HCT116 (cell line): ENCODE data around the gene SRL. TPM values are rescaled to one million over a fixed set of nuclear protein-coding genes. Genes with fewer than 3 reads are reported as not detected.
A peak's percentile ranks its signal among the peaks of the same experiment; 100 is the strongest.

Experiments
- ATAC-seq: fragments of 200-7000 bp; cut with Tn5 transposase; 2 replicates; pipeline ENCODE4 v1.9.1; 2020; ENCODE audit warnings: mild to moderate bottlenecking, moderate library complexity
- BruUV-seq: library from RNA; stranded (reverse); fragments of 400-500 nt; replicated peaks from 2 replicates; lab custom pipeline; 2021; lab: Mats Ljungman, UMichigan
- CTCF ChIA-PET: fragments of 300-600 bp; sonication (Branson Sonifier 250); formaldehyde crosslinking; loops from one replicate; lab custom pipeline; 2021; ENCODE audit warnings: antibody characterized with exemption; lab: Charles Lee
- POLR2A ChIA-PET: fragments of 300-600, 350-600 bp; sonication (Branson Sonifier 250); formaldehyde crosslinking; loops from one replicate; lab custom pipeline; 2021; ENCODE audit warnings: antibody characterized with exemption; lab: Charles Lee
- RAD21 ChIA-PET, 2 experiments: fragments of 300-600 bp; sonication (Branson Sonifier 250); formaldehyde crosslinking; loops; one replicate each; lab custom pipeline; 2023; ENCODE audit warnings: low total read pairs in 2 of 2; ENCODE audit not compliant: uncharacterized antibody in 2 of 2, unreplicated experiment in 2 of 2, low non-redundant PET in 1 of 2; lab: Charles Lee
- DNase-seq: peaks from one replicate; pipeline ENCODE4 v3.0.0-alpha.2; 2010; ENCODE audit warnings: low read depth, low spot score
- H2AFZ ChIP-seq: fragments of 200-600 bp; shearing (Covaris generic), sonication (generic); 2 replicates; pipeline ENCODE4 v1.6.1; 2017; ENCODE audit warnings: low read depth, mixed run types, mixed read lengths, antibody characterized with exemption, low read length; ENCODE audit not compliant: poor library complexity, severe bottlenecking
- H3K27ac ChIP-seq: 2 replicates; pipeline ENCODE4 v1.5.1; 2012; ENCODE audit warnings: low read depth, low read length
- H3K27me3 ChIP-seq: fragments of 200-600 bp; sonication (generic); 2 replicates; pipeline ENCODE4 v1.6.1; 2016; ENCODE audit warnings: mixed run types, low read length, mixed read lengths; ENCODE audit not compliant: insufficient read depth
- H3K36me3 ChIP-seq, 2 experiments: fragments of 200-500 bp in 1 of 2; fragments of 200-600 bp in 1 of 2; sonication (Bioruptor generic) in 1 of 2; sonication (generic) in 1 of 2; 2 replicates each; pipeline versions ENCODE4 v1.5.1 to v1.6.1; 2014 to 2016; ENCODE audit warnings: low read length in 2 of 2, inconsistent platforms in 1 of 2, mixed read lengths in 1 of 2, mixed run types in 1 of 2; ENCODE audit not compliant: insufficient read depth in 2 of 2, control insufficient read depth in 1 of 2
- H3K4me1 ChIP-seq, 2 experiments: fragments of 200-600 bp in 1 of 2; sonication (generic) in 1 of 2; 2 replicates each; pipeline versions ENCODE4 v1.5.1 to v1.6.1; 2012 to 2017; ENCODE audit warnings: low read length in 2 of 2, inconsistent platforms in 1 of 2, mild to moderate bottlenecking in 1 of 2, mixed read lengths in 1 of 2, mixed run types in 1 of 2, moderate library complexity in 1 of 2; ENCODE audit not compliant: insufficient read depth in 2 of 2, control insufficient read depth in 1 of 2
- H3K4me2 ChIP-seq: fragments of 200-600 bp; sonication (generic); 2 replicates; pipeline ENCODE4 v1.6.1; 2017; ENCODE audit warnings: mixed run types, low read length, mixed read lengths
- H3K4me3 ChIP-seq, 2 experiments: fragments of 200-600 bp in 1 of 2; sonication (generic) in 1 of 2; replicated peaks in 1 of 2; 2 replicates each; pipeline ENCODE4 v1.5.1; 2011 to 2016; ENCODE audit warnings: low read length in 2 of 2, control low read depth in 1 of 2, low read depth in 1 of 2, mild to moderate bottlenecking in 1 of 2, mixed read lengths in 1 of 2, mixed run types in 1 of 2
- H3K79me2 ChIP-seq: fragments of 200-600 bp; sonication (generic); 2 replicates; pipeline ENCODE4 v1.6.1; 2017; ENCODE audit warnings: mild to moderate bottlenecking, mixed run types, low read length, moderate library complexity, mixed read lengths; ENCODE audit not compliant: insufficient read depth
- H3K9ac ChIP-seq: fragments of 200-600 bp; sonication (generic); 2 replicates; pipeline ENCODE4 v1.6.1; 2016; ENCODE audit warnings: low read length, mixed read lengths
- H3K9me2 ChIP-seq: fragments of 200-600 bp; sonication (generic), shearing (Covaris generic); 2 replicates; pipeline ENCODE4 v1.6.1; 2017; ENCODE audit warnings: mixed run types, mild to moderate bottlenecking, moderate library complexity; ENCODE audit not compliant: insufficient read depth
- H3K9me3 ChIP-seq, 2 experiments: fragments of 200-500 bp in 1 of 2; fragments of 200-600 bp in 1 of 2; sonication (Bioruptor generic) in 1 of 2; sonication (generic) in 1 of 2; 2 replicates each; pipeline ENCODE4 v1.6.1; 2014 to 2017; ENCODE audit warnings: low read length in 2 of 2, mixed read lengths in 2 of 2, inconsistent platforms in 1 of 2, low read depth in 1 of 2, mild to moderate bottlenecking in 1 of 2, mixed run types in 1 of 2, moderate library complexity in 1 of 2; ENCODE audit not compliant: control insufficient read depth in 1 of 2, insufficient read depth in 1 of 2
- H4K20me1 ChIP-seq: fragments of 200-600 bp; sonication (generic), shearing (Covaris generic); 2 replicates; pipeline ENCODE4 v1.6.1; 2017; ENCODE audit warnings: mixed run types, mild to moderate bottlenecking, moderate library complexity; ENCODE audit not compliant: insufficient read depth
- ZFX ChIP-seq: fragments of 450-650 bp; IDR thresholded peaks from 2 replicates; pipeline ENCODE4 v1.6.1; 2017
- intact Hi-C: fragments of 100-400 bp; cut with micrococcal nuclease; formaldehyde crosslinking; loops from 2 replicates; pipeline ENCODE4 v1.10.0; 2022
- total RNA-seq: library from RNA; stranded (reverse); gene quantifications from one replicate; pipeline ENCODE4 v1.2.1, GENCODE V29; 2021; ENCODE audit not compliant: unreplicated experiment
- TF ChIP-seq, protein P1 (sequence below), 3 experiments: fragments of 200-600 bp in 1 of 3; sonication (generic) in 1 of 3; IDR thresholded peaks in 2 of 3; conservative IDR thresholded peaks in 1 of 3; 2 replicates each; pipeline ENCODE4 v1.5.1; 2012 to 2017; ENCODE audit warnings: low read depth in 2 of 3, low read length in 2 of 3, antibody characterized with exemption in 1 of 3, borderline replicate concordance in 1 of 3, control low read depth in 1 of 3, mild to moderate bottlenecking in 1 of 3, mixed read lengths in 1 of 3, mixed run types in 1 of 3, moderate library complexity in 1 of 3; ENCODE audit not compliant: insufficient read depth in 1 of 3

Gene SRL
- total RNA-seq, 1 experiment from 2014 or later = not detected

DNA sequence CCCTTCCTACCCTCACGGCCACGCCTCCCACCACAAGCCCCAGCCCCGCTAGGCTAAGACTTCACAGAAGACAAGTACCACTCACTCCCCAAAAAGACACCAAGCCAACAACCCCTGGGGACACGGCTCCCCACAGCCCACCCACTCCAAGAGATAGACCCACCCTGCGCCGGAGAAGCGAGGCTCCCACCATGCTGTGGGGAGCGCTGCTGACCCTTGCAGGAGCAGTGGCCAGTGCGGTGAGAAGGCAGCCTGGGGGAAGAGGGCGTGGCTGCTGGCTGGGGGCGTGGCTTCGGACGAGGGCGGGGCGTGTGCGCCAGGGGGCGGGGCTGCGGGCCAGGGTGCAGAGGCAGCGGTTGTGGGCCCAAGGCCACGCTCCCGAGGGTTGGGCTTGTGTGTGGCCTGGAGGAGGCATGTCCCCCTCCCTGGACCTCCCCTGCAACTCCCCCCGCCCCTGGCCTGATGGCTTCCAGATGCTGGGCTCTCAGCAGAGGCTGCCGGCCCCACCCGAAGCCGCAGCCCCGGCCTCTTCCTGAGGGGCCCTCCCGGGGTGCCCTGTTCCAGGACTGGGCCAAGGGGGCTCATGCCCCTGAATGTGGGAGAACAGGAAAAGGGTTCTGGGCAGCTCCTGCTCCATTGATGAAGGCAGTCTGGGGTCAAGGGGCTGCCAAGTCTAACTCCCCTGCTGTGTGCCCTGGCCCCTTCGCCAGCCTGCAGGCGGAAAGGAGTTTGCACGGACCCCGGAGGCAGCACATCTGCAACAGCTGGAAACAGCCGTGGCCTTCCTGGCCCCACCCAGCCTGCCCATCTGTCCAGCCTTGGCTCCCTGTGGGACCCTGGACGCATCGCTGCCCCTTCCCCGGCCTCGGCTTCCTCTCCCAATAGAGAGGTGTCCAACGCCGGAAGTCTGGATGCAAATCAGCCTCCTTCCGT lies 21.9 kb upstream of the SRL start:
- RAD21 ChIA-PET = no interaction called here
- Histone ChIP-seq H3K9me2 (no peaks in the 10 kb centered on the region), H3K4me1 (peaks cover 0 to 15% of the 10 kb centered on the region in 2 experiments; a peak in 3 of 4 replicates), H4K20me1 (peaks cover 4% of the 10 kb centered on the region; the same call in 1 of the 2 replicates), H2AFZ (no peak overlapping the region), H3K27me3 (no peaks in the 10 kb centered on the region), H3K9ac (no peak overlapping the region), H3K36me3 (peaks cover 4 to 27% of the 10 kb centered on the region in 2 experiments; a peak in 3 of 4 replicates), H3K79me2 (peaks cover 72% of the 10 kb centered on the region), H3K27ac (peak overlapping the region; percentile 29; the same call in 1 of the 2 replicates), H3K4me2 (peak overlapping the region; percentile 46), H3K9me3 (no peaks in the 10 kb centered on the region), H3K4me3 (no peak overlapping the region)
- POLR2A ChIA-PET = no interaction called here
- TF ChIP-seq, protein P1, sequence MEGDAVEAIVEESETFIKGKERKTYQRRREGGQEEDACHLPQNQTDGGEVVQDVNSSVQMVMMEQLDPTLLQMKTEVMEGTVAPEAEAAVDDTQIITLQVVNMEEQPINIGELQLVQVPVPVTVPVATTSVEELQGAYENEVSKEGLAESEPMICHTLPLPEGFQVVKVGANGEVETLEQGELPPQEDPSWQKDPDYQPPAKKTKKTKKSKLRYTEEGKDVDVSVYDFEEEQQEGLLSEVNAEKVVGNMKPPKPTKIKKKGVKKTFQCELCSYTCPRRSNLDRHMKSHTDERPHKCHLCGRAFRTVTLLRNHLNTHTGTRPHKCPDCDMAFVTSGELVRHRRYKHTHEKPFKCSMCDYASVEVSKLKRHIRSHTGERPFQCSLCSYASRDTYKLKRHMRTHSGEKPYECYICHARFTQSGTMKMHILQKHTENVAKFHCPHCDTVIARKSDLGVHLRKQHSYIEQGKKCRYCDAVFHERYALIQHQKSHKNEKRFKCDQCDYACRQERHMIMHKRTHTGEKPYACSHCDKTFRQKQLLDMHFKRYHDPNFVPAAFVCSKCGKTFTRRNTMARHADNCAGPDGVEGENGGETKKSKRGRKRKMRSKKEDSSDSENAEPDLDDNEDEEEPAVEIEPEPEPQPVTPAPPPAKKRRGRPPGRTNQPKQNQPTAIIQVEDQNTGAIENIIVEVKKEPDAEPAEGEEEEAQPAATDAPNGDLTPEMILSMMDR (IDR thresholded peaks at IDR 0.05 in 2 of 3, conservative IDR thresholded peaks at IDR 0.05 in 1 of 3; ENCODE audit: borderline replicate concordance in 1 of 3, insufficient read depth in 1 of 3, low read depth in 2 of 3, low read length in 2 of 3) = peak in 1 of 3 experiments; percentile 6; a peak in 1 of 6 replicates
- no peak for TF ChIP-seq ZFX
- ATAC-seq = peak; percentile 83
- CTCF ChIA-PET = interaction anchor here (2.4 kb wide), 1 partner anchor 139 kb away, joined by 11 read pairs; no protein-coding TSS in a partner anchor
- BruUV-seq = no TSS peak
- DNase-seq = peak; percentile 12
- intact Hi-C loops = loop anchor here (2.0 kb wide), 1 partner anchor 139 kb away; no protein-coding TSS in a partner anchor
